Caco-2 (cell line): ENCODE data around the gene MRPL52. TPM values are rescaled to one million over a fixed set of nuclear protein-coding genes. Genes with fewer than 3 reads are reported as not detected.

Source experiments
- BruUV-seq: library from RNA; stranded (reverse); fragments of 400-500 nt; replicated peaks from 2 replicates; lab custom pipeline; 2021; lab: Mats Ljungman, UMichigan
- CTCF ChIA-PET: fragments of 300-600 bp; sonication (Branson Sonifier 250); formaldehyde crosslinking; loops from one replicate; lab custom pipeline; 2022; ENCODE audit warnings: antibody characterized with exemption; lab: Charles Lee
- POLR2A ChIA-PET: fragments of 300-600 bp; sonication (Branson Sonifier 250); formaldehyde crosslinking; loops from one replicate; lab custom pipeline; 2022; ENCODE audit warnings: antibody characterized with exemption; lab: Charles Lee
- DNase-seq, 2 experiments: peaks; one replicate each; pipeline versions ENCODE4 v3.0.0 to v3.0.0-alpha.2; 2020 to 2022
- H3K27me3 ChIP-seq: replicated peaks from 2 replicates; pipeline ENCODE4 v1.6.0; 2011; ENCODE audit warnings: low read length; ENCODE audit not compliant: control insufficient read depth, insufficient read depth
- H3K36me3 ChIP-seq: 2 replicates; pipeline ENCODE4 v1.5.1; 2011; ENCODE audit warnings: low read length; ENCODE audit not compliant: control insufficient read depth, insufficient read depth
- H3K4me1 ChIP-seq: fragments of 250-450 bp; sonication (Bioruptor Pico); 2 replicates; pipeline ENCODE4 v1.5.1; 2020; ENCODE audit warnings: mild to moderate bottlenecking
- H3K4me3 ChIP-seq: 2 replicates; pipeline ENCODE4 v1.5.1; 2011; ENCODE audit warnings: low read depth, mild to moderate bottlenecking, control low read depth, low read length
- H3K9me3 ChIP-seq: fragments of 250-450 bp; sonication (Bioruptor Pico); 2 replicates; pipeline ENCODE4 v1.5.1; 2020; ENCODE audit warnings: mild to moderate bottlenecking, moderate library complexity
- H3K27ac Mint-ChIP-seq: one replicate; pipeline ENCODE4 v1.8.0; 2022; ENCODE audit warnings: mixed read lengths; ENCODE audit not compliant: unreplicated experiment
- H3K27me3 Mint-ChIP-seq: one replicate; pipeline ENCODE4 v1.8.0; 2022; ENCODE audit warnings: mixed read lengths; ENCODE audit not compliant: insufficient read depth, unreplicated experiment
- H3K36me3 Mint-ChIP-seq: one replicate; pipeline ENCODE4 v1.8.0; 2022; ENCODE audit warnings: mild to moderate bottlenecking, mixed read lengths; ENCODE audit not compliant: insufficient read depth, unreplicated experiment
- H3K4me1 Mint-ChIP-seq: one replicate; pipeline ENCODE4 v1.8.0; 2022; ENCODE audit warnings: low read depth, mixed read lengths; ENCODE audit not compliant: unreplicated experiment
- H3K4me3 Mint-ChIP-seq: one replicate; pipeline ENCODE4 v1.8.0; 2022; ENCODE audit warnings: mild to moderate bottlenecking, moderate library complexity, mixed read lengths; ENCODE audit not compliant: unreplicated experiment
- H3K9me3 Mint-ChIP-seq: one replicate; pipeline ENCODE4 v1.8.0; 2022; ENCODE audit warnings: mixed read lengths; ENCODE audit not compliant: unreplicated experiment
- intact Hi-C: fragments of 100-400 bp; cut with micrococcal nuclease; formaldehyde crosslinking; loops from one replicate; pipeline ENCODE4 v1.10.0; 2022; ENCODE audit not compliant: unreplicated experiment
- total RNA-seq: library from RNA; stranded (reverse); gene quantifications from 2 replicates; pipeline ENCODE4 v1.2.3, GENCODE V29; 2022
- TF ChIP-seq, protein P1 (sequence below), 2 experiments: fragments of 200-600 bp in 1 of 2; IDR thresholded peaks; 1 replicate in 1 of 2; 2 replicates in 1 of 2; pipeline versions ENCODE4 v1.5.1 to v1.8.0; 2011 to 2022; ENCODE audit warnings: antibody characterized with exemption in 1 of 2, control low read depth in 1 of 2, inconsistent platforms in 1 of 2, low read depth in 1 of 2, low read length in 1 of 2, mild to moderate bottlenecking in 1 of 2, moderate library complexity in 1 of 2; ENCODE audit not compliant: insufficient read depth in 1 of 2, severe bottlenecking in 1 of 2, unreplicated experiment in 1 of 2

The MRPL52 gene
- total RNA-seq, 1 experiment from 2014 or later: 149 TPM

DNA sequence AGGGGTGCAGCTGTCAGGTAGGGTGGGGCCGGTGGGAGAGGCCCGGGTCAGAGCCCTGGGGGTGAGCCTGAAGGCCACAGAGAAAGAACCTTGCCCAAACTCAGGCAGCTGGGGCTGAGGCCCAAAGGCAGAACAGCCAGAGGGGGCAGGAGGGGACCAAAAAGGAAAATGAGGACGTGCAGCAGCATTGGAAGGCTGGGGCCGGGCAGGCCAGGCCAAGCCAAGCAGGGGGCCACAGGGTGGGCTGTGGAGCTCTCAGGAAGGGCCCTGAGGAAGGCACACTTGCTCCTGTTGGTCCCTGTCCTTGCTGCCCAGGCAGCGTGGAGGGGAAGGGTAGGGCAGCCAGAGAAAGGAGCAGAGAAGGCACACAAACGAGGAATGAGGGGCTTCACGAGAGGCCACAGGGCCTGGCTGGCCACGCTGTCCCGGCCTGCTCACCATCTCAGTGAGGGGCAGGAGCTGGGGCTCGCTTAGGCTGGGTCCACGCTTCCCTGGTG is 17.2 kb downstream of the MRPL52 start:
- no peaks in the 10 kb centered on the region for H3K27me3 Mint-ChIP-seq
- no peaks in the 10 kb centered on the region for H3K9me3 Mint-ChIP-seq
- CTCF ChIA-PET: no interaction called here
- H3K4me1 Mint-ChIP-seq: no peaks in the 10 kb centered on the region
- H3K4me3 Mint-ChIP-seq: no peak overlapping the region
- DNase-seq: no peak
- TF ChIP-seq, protein P1, sequence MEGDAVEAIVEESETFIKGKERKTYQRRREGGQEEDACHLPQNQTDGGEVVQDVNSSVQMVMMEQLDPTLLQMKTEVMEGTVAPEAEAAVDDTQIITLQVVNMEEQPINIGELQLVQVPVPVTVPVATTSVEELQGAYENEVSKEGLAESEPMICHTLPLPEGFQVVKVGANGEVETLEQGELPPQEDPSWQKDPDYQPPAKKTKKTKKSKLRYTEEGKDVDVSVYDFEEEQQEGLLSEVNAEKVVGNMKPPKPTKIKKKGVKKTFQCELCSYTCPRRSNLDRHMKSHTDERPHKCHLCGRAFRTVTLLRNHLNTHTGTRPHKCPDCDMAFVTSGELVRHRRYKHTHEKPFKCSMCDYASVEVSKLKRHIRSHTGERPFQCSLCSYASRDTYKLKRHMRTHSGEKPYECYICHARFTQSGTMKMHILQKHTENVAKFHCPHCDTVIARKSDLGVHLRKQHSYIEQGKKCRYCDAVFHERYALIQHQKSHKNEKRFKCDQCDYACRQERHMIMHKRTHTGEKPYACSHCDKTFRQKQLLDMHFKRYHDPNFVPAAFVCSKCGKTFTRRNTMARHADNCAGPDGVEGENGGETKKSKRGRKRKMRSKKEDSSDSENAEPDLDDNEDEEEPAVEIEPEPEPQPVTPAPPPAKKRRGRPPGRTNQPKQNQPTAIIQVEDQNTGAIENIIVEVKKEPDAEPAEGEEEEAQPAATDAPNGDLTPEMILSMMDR (IDR thresholded peaks at IDR 0.05; ENCODE audit: insufficient read depth in 1 of 2, low read depth in 1 of 2, low read length in 1 of 2, severe bottlenecking in 1 of 2, unreplicated experiment in 1 of 2): no peak
- Histone ChIP-seq H3K36me3 (peaks cover 6% of the 10 kb centered on the region), H3K4me1 (peaks cover 4% of the 10 kb centered on the region; the same call in 1 of the 2 replicates), H3K9me3 (no peaks in the 10 kb centered on the region), H3K4me3 (no peak overlapping the region), H3K27me3 (no peaks in the 10 kb centered on the region)
- intact Hi-C loops: no loop called here
- POLR2A ChIA-PET: no interaction called here
- peaks cover 42% of the 10 kb centered on the region for H3K36me3 Mint-ChIP-seq
- H3K27ac Mint-ChIP-seq: no peak overlapping the region
- BruUV-seq: TSS peak; percentile 24

DNA sequence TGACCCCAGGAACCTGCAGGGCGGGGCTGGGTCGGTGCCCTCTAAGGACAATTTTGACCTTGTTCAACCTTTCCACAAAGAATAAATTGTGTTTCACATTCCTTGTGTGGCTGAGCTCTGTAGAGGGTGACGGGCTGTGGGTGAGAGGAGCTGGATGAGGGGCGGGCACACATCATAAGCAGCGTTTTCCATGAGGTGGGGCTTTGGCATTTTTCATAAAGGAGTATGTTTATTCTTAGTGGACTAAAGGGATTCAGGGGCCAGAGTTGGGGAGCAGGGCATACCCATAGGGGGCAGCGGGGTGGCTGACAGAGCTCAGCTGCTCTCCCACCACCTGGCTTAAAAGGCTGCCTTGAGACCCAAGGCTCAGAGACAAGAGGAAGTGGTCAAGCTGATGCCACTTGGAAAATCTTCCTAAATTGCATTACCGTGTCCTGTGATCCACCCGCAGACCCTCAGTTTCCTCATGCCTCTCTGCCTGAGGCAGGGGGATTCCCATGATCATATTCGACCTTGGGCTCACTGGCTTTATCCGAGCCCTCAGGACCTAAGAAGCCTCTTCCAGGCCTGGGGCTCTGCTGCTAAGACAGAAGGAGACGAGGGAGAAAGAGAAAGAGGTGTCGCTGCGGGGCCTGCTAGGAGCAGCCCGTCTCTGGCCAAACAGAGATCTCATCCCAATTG is 18.1 kb downstream of the MRPL52 start:
- H3K36me3 ChIP-seq: peaks cover 5% of the 10 kb centered on the region
- no peaks in the 10 kb centered on the region for H3K9me3 ChIP-seq
- H3K4me3 ChIP-seq: no peak overlapping the region
- no peaks in the 10 kb centered on the region for H3K27me3 ChIP-seq
- H3K4me1 ChIP-seq: peaks cover 11% of the 10 kb centered on the region
- BruUV-seq: no TSS peak
- Mint-ChIP-seq H3K27me3 (no peaks in the 10 kb centered on the region), H3K27ac (no peak overlapping the region), H3K4me1 (peaks cover 3% of the 10 kb centered on the region), H3K9me3 (no peaks in the 10 kb centered on the region), H3K4me3 (no peak overlapping the region), H3K36me3 (peaks cover 32% of the 10 kb centered on the region)
- TF ChIP-seq, protein P1 (IDR thresholded peaks at IDR 0.05; ENCODE audit: insufficient read depth in 1 of 2, low read depth in 1 of 2, low read length in 1 of 2, severe bottlenecking in 1 of 2, unreplicated experiment in 1 of 2): no peak
- intact Hi-C loops: no loop called here
- ChIA-PET CTCF (interaction anchor here (1.0 kb wide), 1 partner anchor 28 kb away, joined by 3 read pairs; no protein-coding TSS in a partner anchor), POLR2A (interaction anchor here (0.5 kb wide), 1 partner anchor 42 kb away, joined by 4 read pairs; no protein-coding TSS in a partner anchor)
- no peak for DNase-seq

GRCh38 chr14:22848351-22849164 is 18.9 kb downstream of the MRPL52 start:
- CTCF ChIA-PET: interaction anchor here (0.6 to 1.0 kb wide), 2 partner anchors 29 to 107 kb away, joined by 3 to 5 read pairs; no protein-coding TSS in a partner anchor
- Mint-ChIP-seq H3K4me3 (no peak overlapping the region), H3K36me3 (peaks cover 27% of the 10 kb centered on the region), H3K9me3 (no peaks in the 10 kb centered on the region), H3K27me3 (no peaks in the 10 kb centered on the region), H3K4me1 (peaks cover 7% of the 10 kb centered on the region), H3K27ac (no peak overlapping the region)
- Histone ChIP-seq H3K4me3 (no peak overlapping the region), H3K4me1 (peaks cover 19% of the 10 kb centered on the region), H3K27me3 (no peaks in the 10 kb centered on the region), H3K36me3 (peaks cover 5% of the 10 kb centered on the region; the same call in 1 of the 2 replicates), H3K9me3 (no peaks in the 10 kb centered on the region)
- TF ChIP-seq, protein P1 (IDR thresholded peaks at IDR 0.05; ENCODE audit: insufficient read depth in 1 of 2, low read depth in 1 of 2, low read length in 1 of 2, severe bottlenecking in 1 of 2, unreplicated experiment in 1 of 2): no peak
- POLR2A ChIA-PET: interaction anchor here (0.5 kb wide), 1 partner anchor 42 kb away, joined by 4 read pairs; no protein-coding TSS in a partner anchor
- DNase-seq: no peak
- no TSS peak for BruUV-seq
- intact Hi-C loops: no loop called here
